Stimulated activated CD4-positive, alpha-beta T cell treated with anti-CD3 and anti-CD28 coated beads, Interleukin-2, amount 100 ng/mL, for 4 hours (primary cell): ENCODE measurements around the gene ADGRF4.

ENCODE experiments used
- DNase-seq: peaks from one replicate; pipeline ENCODE4 v3.0.0-alpha.2; 2020; ENCODE audit warnings: low read depth

Gene ADGRF4, protein sequence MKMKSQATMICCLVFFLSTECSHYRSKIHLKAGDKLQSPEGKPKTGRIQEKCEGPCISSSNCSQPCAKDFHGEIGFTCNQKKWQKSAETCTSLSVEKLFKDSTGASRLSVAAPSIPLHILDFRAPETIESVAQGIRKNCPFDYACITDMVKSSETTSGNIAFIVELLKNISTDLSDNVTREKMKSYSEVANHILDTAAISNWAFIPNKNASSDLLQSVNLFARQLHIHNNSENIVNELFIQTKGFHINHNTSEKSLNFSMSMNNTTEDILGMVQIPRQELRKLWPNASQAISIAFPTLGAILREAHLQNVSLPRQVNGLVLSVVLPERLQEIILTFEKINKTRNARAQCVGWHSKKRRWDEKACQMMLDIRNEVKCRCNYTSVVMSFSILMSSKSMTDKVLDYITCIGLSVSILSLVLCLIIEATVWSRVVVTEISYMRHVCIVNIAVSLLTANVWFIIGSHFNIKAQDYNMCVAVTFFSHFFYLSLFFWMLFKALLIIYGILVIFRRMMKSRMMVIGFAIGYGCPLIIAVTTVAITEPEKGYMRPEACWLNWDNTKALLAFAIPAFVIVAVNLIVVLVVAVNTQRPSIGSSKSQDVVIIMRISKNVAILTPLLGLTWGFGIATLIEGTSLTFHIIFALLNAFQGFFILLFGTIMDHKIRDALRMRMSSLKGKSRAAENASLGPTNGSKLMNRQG

DNA sequence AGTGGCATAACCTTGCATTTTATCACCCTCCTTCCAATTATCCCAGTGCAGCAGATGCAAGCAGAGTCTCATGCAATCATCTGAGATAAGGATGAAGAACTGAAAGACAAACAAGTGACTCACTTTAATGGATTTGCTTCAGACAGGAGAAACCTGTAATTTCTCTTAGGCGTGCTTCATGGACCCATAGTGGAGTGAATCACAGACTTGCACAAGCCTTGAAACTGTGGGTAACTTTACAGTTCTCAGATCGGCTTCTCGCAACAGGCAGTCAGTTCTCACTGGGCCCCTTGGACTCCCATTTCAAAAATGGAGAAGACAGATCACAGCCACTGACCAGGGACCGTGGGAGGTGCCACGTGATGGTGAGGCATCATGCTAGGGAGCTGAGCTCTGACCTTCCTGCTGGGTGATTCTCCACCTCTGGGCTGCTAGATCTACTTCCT lies at the start of gene ADGRF4:
Gene ADGRF4, plus strand, starts transcription at position 239 of the 446 bp plus-strand sequence. CDS start 8,666 bp downstream, outside the sequence.
- DNase-seq, result no peak

DNA sequence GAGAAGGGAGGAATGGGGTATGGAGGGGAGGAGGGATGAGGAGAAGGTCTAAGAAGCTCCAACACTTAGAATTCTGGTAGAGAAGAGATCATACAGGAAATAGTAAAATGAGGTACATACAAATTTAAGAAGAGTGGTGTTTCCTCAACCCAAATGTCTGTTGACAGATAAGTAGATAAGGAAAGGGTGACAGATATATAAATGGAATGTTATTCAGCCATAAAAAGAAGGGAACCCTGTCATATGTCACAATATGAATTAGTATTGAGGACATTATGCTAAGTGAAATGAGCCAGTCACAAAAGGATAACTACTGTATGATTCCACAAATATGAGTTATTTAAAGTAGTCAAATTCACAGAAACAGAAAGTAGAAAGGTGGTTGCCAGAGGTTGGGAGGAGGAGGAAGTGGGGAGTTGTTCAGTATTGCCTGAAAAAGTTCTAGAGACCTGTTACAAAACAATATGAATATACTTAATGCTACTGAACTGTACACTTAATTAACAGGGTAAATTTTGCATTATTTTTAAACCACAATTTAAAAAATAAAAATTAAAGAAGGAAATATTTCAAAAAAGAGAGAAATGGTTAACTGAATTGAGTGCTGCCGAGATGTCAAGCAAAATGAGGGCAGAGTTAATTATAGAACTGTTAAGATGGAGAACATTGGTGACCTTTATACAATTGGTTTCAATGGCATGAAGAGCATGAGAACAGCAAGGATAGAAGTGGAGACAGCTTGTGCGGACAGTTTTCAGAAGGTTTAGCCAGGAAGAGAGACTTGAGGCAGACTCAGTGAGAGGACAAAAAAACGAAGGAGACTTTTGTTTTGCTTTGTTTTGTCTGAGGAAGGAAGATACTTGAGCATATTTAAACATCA lies 47.6 kb upstream of the ADGRF4 start:
- DNase-seq, result no peak

DNA sequence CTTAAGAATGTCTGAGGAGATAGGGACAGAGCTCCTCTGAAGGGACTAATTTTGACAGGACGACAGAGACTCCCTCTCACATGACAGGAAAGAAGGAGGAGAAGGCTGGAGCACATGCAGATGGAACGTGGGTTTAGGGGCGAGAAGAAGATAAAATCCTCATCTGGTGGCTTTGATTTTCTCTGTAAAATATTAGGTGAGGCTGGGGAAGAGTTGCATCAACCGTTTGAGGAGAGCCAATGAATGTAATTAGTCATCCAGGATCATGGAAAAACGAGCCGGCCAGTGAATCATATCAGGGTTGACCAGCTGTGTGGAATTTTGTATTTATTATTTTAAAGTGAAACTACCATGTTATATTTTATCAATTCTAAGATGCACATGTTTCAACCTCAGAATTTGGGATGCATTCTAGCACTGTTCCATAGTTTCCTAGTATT lies 46.9 kb upstream of the ADGRF4 start:
- DNase-seq, result no peak

DNA sequence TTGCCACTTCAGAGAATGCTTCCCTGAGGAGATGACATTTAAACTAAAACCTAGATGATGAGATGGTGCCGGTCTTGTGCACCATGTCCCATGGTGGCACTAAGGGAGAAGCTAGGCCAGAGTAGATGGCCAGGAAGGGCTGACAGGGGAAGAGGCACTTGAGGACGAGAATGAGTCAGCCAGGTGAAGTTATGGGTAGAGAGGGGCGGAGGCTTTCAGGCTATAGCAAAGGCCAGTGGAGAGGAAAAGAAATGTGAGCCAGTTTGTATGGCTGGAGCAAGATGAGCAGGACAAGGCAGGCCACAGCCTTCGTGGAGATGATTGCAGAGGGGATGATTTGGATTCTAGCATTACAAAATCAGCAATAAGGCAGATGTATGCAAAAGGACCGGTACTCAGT lies 44.7 kb upstream of the ADGRF4 start:
- no peak for DNase-seq

DNA sequence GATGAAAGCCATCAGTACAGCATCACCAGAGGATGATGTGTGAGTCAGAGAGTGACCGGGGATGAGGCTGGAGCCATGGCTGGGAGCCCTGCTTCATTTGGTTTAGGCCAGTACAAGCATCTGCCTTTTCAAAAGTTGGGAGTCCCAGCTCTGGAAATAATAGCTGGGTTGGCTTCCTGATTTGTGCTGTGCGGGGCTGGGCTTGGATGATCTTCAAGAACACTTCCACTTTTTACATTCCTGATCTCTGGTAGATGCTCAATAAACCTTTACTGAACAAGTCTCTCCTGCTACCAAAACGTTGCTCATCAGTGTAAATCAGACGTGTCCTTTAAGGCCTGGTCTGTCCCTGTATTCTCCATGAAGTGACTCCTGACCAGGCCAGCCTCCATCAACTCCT lies 44.1 kb upstream of the ADGRF4 start:
- no peak for DNase-seq

DNA sequence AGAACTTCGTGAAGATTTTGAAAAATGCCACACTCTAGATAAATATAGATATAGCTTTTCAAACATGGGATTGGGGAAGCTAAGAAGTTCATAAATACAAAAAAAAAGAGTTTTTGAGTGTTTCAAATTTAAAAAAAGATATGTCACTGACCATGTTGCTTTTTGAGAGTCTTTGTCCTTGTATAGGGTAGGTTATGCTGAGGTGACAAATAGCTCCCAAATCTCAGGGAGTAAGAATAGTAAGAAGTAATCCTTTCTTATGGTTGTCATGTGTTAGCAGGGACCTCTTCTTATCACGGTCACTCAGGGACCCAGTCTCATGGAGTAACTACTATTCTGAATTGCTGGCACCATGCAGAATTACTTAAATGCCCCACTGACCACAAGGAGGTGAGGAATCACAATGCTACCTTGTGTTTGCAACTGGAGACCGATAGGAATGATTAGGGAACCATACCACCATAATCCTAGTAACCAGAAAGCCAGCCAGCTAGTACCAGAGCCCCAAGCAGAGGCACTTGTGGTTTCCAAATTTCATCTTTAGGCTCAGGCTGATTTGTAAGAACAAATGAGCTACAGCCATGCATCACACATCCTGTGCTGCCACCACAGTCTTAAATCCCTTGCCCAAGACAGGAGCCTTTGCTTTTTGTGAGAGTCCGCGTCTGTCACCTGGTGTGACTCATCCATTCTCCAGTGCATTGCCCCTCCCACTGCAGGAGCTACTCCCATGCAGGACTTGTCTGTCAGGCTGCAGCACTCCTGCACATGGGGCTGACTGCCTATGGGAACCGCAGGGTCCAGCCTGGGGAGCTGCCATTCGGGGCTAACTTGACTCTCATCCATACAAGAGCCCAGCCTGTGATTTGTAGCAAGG lies 42.4 kb upstream of the ADGRF4 start:
- DNase-seq, result peak; percentile 2

DNA sequence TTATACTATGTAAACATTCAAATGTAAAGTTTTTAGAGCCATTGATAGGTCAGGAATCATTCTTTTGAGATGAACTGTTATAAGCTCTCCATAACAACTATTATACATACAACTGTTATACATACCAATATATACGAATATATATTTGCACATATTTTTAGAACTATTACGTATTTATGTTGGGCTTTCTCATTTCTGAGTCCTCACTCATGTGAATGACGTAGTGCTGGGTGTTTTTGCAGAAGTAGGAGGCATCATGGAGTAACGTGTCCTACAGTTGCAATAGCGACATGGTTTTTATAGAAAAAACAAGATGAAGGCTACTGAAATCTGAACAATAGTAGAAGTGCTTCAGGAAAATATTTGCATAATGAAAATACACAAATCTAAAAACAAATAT lies 36.4 kb upstream of the ADGRF4 start:
- no peak for DNase-seq

DNA sequence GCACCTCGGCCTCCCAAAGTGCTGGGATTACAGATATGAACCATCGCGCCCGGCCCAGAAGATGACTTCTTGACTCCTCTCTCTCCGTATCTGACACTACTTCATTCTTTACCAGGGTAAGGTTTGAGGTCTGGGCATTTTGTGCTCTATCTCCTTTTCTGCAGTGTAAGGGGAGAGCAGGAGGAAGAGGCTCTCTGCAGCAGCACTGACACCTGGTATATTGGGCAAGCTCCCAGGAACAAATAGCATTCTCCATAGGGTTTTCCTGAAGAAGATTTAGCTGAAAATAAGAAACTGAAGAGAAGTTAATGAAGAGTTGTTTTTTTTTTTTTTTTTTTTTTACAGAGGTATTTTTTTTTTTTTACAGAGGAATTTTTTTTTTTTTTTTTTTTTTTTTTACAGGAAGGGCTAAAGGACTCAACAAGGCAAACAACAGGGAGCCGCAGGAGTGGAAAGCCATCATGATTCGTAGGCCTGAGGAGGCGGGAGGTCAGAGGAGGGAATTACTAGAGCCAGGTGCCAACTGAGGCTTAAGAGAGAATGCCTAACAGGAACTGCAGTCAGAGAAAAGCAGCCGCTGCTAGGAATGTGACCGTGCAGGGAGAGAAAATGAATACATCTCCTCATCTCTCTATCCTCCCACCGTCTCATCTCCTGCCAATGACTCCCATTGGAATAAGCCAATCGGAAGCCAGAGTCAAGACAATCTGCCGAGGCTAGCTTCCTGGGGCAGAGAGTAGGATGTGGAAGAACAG lies 34.7 kb upstream of the ADGRF4 start:
- no peak for DNase-seq

DNA sequence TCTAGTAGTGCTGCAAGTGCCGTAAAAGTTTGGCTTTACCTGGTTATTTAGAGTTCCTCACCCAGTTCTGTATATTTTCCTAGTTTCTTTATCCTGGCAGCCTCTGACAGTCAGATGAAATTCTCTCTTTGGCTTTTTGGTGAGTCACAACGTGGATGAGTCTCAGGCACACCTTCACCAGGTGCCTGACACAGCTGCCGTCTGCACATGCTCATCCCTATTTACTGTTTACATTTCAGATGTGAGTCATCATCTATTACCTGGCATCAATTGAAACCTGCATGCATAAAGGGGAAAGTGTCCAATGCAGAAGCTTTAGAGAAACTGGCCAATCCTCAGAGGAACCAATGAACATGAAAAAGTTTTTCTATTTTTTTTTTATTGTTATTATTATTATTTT lies 33.3 kb upstream of the ADGRF4 start:
- no peak for DNase-seq

DNA sequence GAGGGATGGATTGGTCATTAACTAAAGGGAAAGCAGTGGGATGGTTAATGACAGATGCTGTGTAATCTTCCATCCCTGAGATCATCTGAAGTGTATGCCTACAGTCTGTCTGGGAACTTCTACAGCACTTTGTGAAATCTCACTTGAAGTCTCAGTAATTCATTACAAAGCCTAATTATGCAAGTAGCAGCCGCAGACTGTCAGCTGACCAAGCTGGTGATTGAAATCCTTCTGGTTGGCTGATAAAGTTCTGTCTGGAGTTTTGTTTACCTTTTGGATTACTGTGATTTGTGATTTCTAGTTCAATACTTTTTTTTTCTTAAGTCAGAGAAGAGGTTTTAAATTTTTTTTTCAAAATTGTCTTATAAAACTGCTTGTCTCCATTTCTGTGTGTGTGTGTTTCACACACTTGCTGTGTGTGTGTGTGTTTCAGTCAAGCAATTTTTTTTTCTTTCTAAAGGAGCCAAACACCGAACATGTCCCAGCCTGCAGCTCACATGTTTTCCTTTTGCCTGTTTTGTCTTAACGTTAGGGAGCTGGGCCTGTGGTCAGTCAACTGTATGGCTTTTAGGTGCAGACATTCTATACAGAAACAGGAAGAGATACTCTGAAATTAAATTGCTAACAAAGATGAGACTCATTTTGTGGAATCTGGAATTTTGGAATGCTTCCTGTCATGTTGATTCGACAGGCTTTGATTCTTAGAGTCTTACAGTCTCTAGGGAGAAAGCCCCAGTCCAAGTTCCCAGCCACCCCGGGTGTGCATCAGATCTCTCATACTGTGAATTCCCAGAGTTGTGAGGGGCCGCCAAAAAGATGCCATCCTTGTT lies 28.5 kb upstream of the ADGRF4 start:
- DNase-seq, result no peak

DNA sequence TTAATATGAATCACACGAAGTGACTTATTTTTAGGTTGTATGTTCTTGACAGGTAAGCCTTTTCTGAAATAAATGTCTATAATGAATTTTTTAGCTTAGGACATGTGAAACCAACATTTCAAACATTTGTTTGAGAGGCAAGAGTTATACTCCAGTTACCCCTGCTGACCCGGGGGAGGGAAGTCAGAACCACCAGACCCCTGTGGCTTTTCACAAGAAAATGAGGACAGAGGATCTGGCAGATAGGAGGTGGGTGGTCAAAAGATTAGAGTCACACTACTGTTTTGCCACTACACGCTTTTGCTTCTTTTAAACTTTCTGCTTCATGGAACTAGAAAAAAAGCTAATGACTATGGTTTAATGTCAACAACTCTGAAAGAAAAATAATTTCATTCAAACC lies 27.5 kb upstream of the ADGRF4 start:
- DNase-seq, result no peak

DNA sequence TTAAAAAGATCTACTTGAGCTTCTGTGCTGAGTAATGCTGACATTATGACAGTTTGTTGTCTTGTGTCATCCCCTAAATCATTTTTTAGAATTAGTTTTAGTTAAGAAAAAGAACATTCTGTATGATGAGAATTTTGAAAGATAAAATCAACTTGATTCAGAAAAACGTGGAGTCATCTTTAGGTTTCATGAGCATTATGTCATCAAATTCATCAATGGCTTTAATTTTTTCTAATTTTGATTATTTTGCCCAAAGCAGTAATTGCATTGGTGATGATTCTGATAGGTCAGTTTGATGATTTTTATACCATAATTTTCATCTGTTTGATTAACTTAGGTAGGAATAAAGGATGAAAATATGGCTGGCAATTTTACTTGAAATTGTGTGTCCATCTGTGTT lies 26.6 kb upstream of the ADGRF4 start:
- DNase-seq, result no peak

DNA sequence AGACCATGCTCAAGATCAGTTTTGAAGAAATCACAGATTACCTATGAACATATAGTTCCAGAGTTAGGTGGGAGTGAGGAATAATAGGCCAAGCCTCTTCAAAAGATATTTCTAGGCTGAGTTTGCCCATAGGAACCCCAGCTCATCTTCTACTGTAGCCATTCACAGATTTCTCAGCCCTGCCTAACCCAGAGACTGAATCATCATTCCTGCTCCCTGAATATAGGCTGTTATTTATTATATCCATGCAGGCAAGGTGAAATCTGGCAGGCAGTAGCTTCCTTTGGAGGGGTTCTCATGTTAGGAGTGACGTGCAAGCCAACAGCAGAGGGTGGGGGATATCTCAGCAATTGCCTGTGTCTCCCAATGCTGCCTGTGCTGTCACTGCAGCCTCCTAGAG lies 25.6 kb upstream of the ADGRF4 start:
- DNase-seq, result no peak

DNA sequence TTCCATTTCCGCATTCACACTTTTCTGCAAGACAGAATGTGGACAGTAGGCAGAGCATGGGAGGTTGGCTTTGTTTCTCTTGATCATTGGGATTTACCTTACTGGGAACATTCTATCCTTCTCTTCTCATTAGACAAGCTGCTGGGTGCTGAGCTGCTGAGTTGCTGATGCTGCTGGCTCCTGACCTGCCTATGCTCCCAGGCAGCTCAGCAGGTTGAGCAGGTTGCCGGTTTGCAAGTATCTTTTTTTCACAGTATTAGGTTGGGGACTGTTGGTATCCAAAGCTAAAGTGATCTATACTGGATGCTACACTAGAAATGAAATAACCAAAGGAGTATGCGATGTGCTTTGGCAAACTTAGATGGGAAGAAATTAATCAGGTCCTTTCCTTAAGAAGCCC lies 23.7 kb upstream of the ADGRF4 start:
- DNase-seq, result no peak

DNA sequence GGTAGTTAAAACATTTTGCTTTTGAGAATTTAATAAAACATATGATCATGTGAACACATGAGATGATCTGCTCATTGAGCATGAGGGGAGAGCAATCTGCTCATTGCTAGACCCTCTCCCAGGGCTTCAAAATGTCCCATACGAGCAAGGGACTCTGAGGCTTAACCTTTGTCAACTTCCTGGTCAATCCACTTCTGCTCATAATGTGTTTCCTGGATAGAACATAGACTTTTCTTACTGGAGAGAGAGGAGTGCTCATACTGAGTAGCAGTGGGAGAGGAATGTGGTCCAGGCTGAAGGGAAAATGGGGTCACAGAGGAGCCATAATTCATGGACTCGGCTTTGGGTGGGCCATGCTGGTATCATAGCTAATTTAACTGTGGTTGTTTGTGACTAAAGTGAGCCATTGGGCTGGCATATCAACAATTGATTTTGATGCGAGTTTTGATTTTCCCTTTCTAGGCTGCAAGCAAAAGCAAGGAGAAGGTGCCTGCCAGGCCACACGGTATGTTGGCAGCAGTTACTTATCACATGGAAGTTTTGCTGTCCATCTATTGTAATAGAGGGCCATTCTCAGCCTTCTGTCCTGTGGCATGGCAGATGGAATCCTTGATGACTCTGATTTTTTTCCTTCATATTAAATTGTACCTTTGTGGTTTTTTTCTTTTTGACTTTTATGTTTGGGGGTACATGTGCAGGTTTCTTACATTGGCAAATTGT lies 20.8 kb upstream of the ADGRF4 start:
- DNase-seq, result no peak

DNA sequence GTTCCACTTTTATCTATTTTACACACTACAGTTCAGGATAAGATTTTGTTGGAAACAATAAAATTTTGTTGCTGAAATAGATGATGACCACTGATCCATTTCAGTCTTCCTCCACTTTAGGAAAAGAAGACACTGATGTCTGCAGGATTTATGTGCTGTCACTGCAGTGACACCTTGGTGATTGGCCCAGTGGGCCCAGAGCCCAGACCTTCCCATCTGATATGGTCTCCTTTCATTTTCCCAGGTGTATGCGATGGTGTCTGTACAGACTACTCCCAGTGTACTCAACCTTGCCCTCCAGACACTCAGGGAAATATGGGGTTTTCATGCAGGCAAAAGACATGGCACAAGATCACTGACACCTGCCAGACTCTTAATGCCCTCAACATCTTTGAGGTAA lies 19.6 kb upstream of the ADGRF4 start:
- no peak for DNase-seq

DNA sequence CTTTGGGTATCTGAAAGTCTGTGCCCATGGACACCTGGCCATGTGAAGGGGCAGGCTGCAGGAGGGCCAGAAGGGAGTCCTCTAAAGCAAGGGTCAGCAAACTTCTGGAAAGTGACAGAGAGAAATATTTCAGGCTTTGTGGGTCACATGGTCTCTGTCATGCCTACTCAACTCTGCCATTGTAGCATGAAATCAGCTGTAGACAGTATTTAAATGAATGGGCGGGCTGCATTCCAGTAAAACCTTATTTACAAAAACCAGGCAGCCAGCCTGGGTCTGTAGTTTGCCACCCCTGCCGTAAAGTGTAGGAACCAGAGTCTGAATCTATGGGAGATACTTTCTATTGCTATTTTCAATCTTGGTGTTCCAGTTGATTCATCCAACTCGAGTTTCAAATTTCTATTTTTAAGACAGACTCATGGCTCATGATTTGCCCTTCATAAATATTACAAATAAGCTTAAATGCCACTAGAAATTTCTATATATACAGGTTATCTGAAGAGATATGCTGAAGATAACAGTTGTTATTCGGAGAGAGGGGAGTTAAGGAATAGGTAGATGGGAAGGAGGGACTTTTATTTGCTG lies 19.0 kb upstream of the ADGRF4 start:
- no peak for DNase-seq

DNA sequence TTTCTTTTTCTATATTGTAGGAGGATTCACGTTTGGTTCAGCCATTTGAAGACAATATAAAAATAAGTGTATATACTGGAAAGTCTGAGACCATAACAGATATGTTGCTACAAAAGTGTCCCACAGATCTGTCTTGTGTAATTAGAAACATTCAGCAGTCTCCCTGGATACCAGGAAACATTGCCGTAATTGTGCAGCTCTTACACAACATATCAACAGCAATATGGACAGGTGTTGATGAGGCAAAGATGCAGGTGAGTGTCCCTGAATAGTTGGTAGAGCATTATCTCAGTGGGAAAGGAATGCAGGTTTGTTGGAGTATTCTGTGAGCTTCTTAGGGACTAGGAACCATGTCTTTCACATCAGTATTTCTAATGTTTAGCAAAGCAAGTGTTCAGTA lies 18.3 kb upstream of the ADGRF4 start:
- no peak for DNase-seq

DNA sequence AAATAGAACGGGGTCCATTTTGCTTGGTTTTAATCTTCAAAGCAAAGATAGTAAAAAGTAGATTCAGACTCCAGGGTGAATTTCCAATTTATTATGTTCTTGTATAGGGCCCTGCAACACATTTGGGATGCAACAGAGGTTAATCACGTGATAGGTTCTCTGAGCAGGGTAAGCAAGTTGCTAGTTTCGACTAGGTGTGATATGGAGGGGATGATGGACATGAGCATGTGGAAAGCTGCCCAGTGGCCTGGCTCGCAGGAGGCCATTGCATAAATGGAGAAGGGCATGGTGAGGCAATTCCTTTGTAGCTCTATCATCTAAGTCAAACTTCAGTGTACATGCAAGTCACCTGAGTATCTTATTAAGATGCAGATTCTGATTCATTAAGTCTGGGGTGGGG lies 17.7 kb upstream of the ADGRF4 start:
- no peak for DNase-seq
